ENCODE measurements around the gene SYT1. TPM values are rescaled to one million over a fixed set of nuclear protein-coding genes. Genes with fewer than 3 reads are reported as not detected.

SYT1 gene
- total RNA-seq, 1 donor from 2014 or later, result 0.30 TPM

- DNase-seq, result no peak
- Histone ChIP-seq H3K36me3 (no peaks in the 10 kb centered on the region), H3K27me3 (ENCODE audit: low read depth) (no peaks in the 10 kb centered on the region), H3K4me3 (no peak overlapping the region), H3K9me3 (replicated peaks) (no peaks in the 10 kb centered on the region), H3K4me1 (peaks cover 6% of the 10 kb centered on the region), H3K27ac (replicated peaks) (no peak overlapping the region)
- no peak for TF ChIP-seq CTCF (IDR thresholded peaks at IDR 0.05; ENCODE audit: borderline replicate concordance)
- intact Hi-C loops (cut with micrococcal nuclease), result no loop called here
Measured at GRCh38 chr12:79438480-79439174, 574.1 kb downstream of the SYT1 start.

GRCh38 chr12:79439175-79439825 is 574.7 kb downstream of the SYT1 start:
- no peak for DNase-seq
- no peak overlapping the region for H3K4me3 ChIP-seq
- H3K27me3 ChIP-seq (ENCODE audit: low read depth), result no peaks in the 10 kb centered on the region
- H3K9me3 ChIP-seq (replicated peaks), result no peaks in the 10 kb centered on the region
- H3K27ac ChIP-seq (replicated peaks), result no peak overlapping the region
- no peak for TF ChIP-seq CTCF (IDR thresholded peaks at IDR 0.05; ENCODE audit: borderline replicate concordance)
- H3K4me1 ChIP-seq, result peaks cover 6% of the 10 kb centered on the region
- intact Hi-C loops (cut with micrococcal nuclease), result no loop called here
- no peaks in the 10 kb centered on the region for H3K36me3 ChIP-seq

GRCh38 chr12:79441534-79441933 is 577.0 kb downstream of the SYT1 start:
- TF ChIP-seq CTCF (IDR thresholded peaks at IDR 0.05; ENCODE audit: borderline replicate concordance), result no peak

GRCh38 chr12:79442396-79442795 is 577.8 kb downstream of the SYT1 start:
- no peaks in the 10 kb centered on the region for H3K27me3 ChIP-seq (ENCODE audit: low read depth)
- no peak for TF ChIP-seq CTCF (IDR thresholded peaks at IDR 0.05; ENCODE audit: borderline replicate concordance)
- no peak overlapping the region for H3K27ac ChIP-seq (replicated peaks)
- peaks cover 6% of the 10 kb centered on the region for H3K4me1 ChIP-seq
- no peak overlapping the region for H3K4me3 ChIP-seq
- intact Hi-C loops (cut with micrococcal nuclease), result no loop called here
- no peaks in the 10 kb centered on the region for H3K36me3 ChIP-seq
- no peak for DNase-seq
- peaks cover 3% of the 10 kb centered on the region for H3K9me3 ChIP-seq (replicated peaks)

More at GRCh38 chr12:79441534-79441933, 577.0 kb downstream of the SYT1 start:
- Histone ChIP-seq H3K4me1 (peaks cover 6% of the 10 kb centered on the region), H3K27me3 (ENCODE audit: low read depth) (no peaks in the 10 kb centered on the region), H3K4me3 (no peak overlapping the region), H3K36me3 (no peaks in the 10 kb centered on the region), H3K27ac (replicated peaks) (no peak overlapping the region), H3K9me3 (replicated peaks) (peaks cover 3% of the 10 kb centered on the region)
- no peak for DNase-seq
- intact Hi-C loops (cut with micrococcal nuclease), result no loop called here

DNA sequence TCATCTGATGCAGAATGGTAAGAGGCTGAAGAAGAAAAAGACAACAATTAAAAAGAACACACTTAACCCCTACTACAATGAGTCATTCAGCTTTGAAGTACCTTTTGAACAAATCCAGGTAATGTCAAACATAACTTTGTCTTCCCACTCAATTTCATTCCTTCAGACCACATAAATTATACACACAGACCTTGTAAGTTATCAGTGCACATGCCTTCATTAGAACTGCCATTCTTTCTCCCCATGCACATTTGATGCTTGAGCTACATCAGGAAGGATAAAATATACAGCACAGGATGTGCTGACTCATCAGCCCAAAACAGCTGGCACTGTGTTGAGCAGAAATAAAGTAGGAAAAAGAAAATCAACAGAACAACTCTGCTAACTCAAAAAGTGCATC is 579.5 kb downstream of the SYT1 start:
- no peak for TF ChIP-seq CTCF (IDR thresholded peaks at IDR 0.05; ENCODE audit: borderline replicate concordance)
- Histone ChIP-seq H3K36me3 (no peaks in the 10 kb centered on the region), H3K4me1 (peaks cover 6% of the 10 kb centered on the region), H3K27me3 (ENCODE audit: low read depth) (no peaks in the 10 kb centered on the region), H3K9me3 (replicated peaks) (peaks cover 3% of the 10 kb centered on the region), H3K27ac (replicated peaks) (no peak overlapping the region), H3K4me3 (no peak overlapping the region)
- intact Hi-C loops (cut with micrococcal nuclease), result no loop called here
- DNase-seq, result no peak

All from left ventricle myocardium inferior (tissue), 1 donor.